Skeletal muscle tissue (tissue), 4 donors: ENCODE results near the gene SNAPC2. TPM values are rescaled to one million over a fixed set of nuclear protein-coding genes. Genes with fewer than 3 reads are reported as not detected.

Experiments
- H3K27ac ChIP-seq: one replicate; pipeline ENCODE4 v1.7.0; 2013; ENCODE audit warnings: mild to moderate bottlenecking, low read depth, low read length, inconsistent platforms
- H3K27me3 ChIP-seq, 3 donors: one replicate each; pipeline ENCODE4 v1.7.0; 2013; ENCODE audit warnings: low read length in 3 of 3; ENCODE audit not compliant: control insufficient read depth in 3 of 3, insufficient read depth in 3 of 3
- H3K36me3 ChIP-seq, 3 donors: one replicate each; pipeline ENCODE4 v1.7.0; 2013; ENCODE audit warnings: low read length in 3 of 3; ENCODE audit not compliant: control insufficient read depth in 3 of 3, insufficient read depth in 3 of 3
- H3K4me1 ChIP-seq, 3 donors: one replicate each; pipeline ENCODE4 v1.7.0; 2013; ENCODE audit warnings: low read length in 3 of 3, mild to moderate bottlenecking in 3 of 3; ENCODE audit not compliant: control insufficient read depth in 3 of 3, insufficient read depth in 3 of 3
- H3K4me3 ChIP-seq, 3 donors: one replicate each; pipeline ENCODE4 v1.7.0; 2013; ENCODE audit warnings: low read length in 3 of 3
- H3K9ac ChIP-seq, 3 donors: one replicate each; pipeline ENCODE4 v1.7.0; 2013; ENCODE audit warnings: low read length in 3 of 3, mild to moderate bottlenecking in 3 of 3, moderate library complexity in 2 of 3, low read depth in 1 of 3
- H3K9me3 ChIP-seq, 3 donors: one replicate each; pipeline ENCODE4 v1.7.0; 2013; ENCODE audit warnings: low read length in 3 of 3; ENCODE audit not compliant: control insufficient read depth in 3 of 3
- total RNA-seq: library from RNA; depleted of rRNA; stranded (reverse); fragments of >200 nt; gene quantifications from one replicate; pipeline ENCODE4 v1.2.3, GENCODE V29; 2014
- donor health status: Osteomylitis.

Gene SNAPC2
- total RNA-seq, 1 donor from 2014 or later, result 6.3 TPM

DNA sequence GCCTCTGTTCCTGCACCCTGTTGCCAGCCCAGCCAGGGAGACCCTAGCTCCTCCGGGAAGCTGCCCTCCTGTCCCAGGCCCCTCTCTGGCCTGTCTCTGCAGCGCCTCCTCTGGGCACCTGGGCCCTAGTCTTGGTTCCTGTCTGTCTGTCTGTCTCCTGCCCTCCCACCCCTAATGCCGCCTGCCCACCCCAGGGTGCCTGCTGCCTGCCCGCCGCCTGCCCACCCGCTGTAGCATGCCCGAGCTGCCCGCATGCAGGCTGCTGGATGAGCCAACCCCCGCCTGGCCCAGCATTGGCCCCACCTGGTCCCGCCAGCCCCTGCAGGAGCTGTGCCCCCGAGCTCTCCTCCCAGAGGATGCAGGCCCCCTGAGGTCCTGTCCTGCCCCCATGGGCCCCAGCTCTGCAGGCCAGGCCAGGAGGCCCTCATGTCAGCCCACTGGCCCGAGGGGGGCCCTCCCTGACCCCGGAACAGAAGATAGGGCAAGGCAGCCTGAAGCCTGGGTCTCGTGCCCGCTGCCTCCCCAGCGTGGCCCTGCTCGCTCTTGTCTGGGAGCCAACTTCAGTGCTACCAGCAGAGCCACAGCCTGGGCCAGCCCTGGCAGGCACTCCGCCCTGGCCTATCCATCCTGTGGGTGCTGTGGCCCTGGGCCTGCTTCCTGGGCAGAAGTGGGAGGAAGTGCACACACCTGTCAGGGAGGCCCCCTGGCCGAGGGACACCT, 11.2 kb upstream of the SNAPC2 start:
- Histone ChIP-seq H3K4me3 (no peak overlapping the region), H3K27ac (no peak overlapping the region), H3K4me1 (peaks cover 15 to 30% (median 16%) of the 10 kb centered on the region in 3 donors), H3K36me3 (peaks cover 39 to 48% (median 45%) of the 10 kb centered on the region in 3 donors), H3K9me3 (no peaks in the 10 kb centered on the region), H3K9ac (no peak overlapping the region), H3K27me3 (peaks cover 0 to 3% (median 0%) of the 10 kb centered on the region in 3 donors)

DNA sequence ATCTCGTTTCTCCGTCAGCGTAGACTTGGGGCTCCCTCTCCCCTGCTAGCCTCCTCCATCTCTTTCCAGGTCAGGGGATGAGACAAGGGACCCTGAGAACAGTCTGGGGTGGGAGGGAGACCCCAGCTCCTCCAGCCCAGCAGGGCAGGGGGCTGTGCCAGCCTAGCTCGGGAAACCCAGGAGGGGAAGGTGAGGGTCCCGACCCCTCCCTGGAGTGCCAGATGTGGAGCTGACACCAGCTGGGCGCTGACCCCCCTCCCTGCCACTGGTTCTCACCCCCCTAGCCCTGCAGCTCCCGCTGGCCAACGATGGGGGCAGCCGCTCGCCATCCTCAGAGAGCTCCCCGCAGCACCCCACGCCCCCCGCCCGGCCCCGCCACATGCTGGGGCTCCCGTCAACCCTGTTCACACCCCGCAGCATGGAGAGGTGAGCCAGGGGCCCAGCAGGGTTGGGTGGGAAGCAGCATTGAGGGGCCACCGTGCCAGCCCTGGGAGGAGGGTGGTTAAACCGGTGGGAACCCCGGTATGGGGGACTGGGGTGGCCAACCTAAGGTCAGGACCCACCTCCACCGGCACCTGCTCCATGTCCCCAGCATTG, 10.6 kb upstream of the SNAPC2 start:
- peaks cover 39 to 47% (median 44%) of the 10 kb centered on the region in 3 donors for H3K36me3 ChIP-seq
- H3K9ac ChIP-seq, result no peak overlapping the region
- peaks cover 0 to 6% (median 2%) of the 10 kb centered on the region in 3 donors for H3K27me3 ChIP-seq
- no peak overlapping the region for H3K4me3 ChIP-seq
- H3K9me3 ChIP-seq, result no peaks in the 10 kb centered on the region
- peaks cover 11 to 29% (median 14%) of the 10 kb centered on the region in 3 donors for H3K4me1 ChIP-seq
- H3K27ac ChIP-seq, result no peak overlapping the region

DNA sequence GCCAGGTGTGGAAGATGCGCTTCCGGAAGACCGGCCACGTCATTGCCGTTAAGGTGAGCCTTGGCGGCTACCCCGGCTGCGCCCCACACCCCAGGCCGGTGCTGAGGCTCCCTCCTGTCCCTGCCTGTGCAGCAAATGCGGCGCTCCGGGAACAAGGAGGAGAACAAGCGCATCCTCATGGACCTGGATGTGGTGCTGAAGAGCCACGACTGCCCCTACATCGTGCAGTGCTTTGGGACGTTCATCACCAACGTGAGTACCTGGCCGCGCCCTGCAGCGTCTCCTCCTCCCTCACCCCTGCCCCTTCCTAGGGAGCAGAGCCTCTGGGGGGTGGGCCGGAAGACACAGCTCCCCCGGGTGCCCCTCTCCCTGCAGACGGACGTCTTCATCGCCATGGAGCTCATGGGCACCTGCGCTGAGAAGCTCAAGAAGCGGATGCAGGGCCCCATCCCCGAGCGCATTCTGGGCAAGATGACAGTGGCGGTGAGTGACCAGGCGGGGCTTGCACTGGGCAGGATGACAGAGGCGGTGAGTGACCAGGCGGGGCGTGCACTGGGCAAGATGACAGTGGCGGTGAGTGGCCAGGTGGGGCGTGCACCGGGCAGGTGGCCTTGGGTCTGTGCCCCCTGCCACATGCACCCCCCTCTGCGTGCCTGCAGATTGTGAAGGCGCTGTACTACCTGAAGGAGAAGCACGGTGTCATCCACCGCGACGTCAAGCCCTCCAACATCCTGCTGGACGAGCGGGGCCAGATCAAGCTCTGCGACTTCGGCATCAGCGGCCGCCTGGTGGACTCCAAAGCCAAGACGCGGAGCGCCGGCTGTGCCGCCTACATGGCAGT, 9.6 kb upstream of the SNAPC2 start:
- Histone ChIP-seq H3K9me3 (no peaks in the 10 kb centered on the region), H3K9ac (no peak overlapping the region), H3K27ac (no peak overlapping the region), H3K4me1 (peaks cover 5 to 25% (median 7%) of the 10 kb centered on the region in 3 donors), H3K4me3 (no peak overlapping the region), H3K27me3 (peaks cover 3 to 16% (median 11%) of the 10 kb centered on the region in 3 donors), H3K36me3 (peaks cover 39 to 41% (median 41%) of the 10 kb centered on the region in 3 donors)

DNA sequence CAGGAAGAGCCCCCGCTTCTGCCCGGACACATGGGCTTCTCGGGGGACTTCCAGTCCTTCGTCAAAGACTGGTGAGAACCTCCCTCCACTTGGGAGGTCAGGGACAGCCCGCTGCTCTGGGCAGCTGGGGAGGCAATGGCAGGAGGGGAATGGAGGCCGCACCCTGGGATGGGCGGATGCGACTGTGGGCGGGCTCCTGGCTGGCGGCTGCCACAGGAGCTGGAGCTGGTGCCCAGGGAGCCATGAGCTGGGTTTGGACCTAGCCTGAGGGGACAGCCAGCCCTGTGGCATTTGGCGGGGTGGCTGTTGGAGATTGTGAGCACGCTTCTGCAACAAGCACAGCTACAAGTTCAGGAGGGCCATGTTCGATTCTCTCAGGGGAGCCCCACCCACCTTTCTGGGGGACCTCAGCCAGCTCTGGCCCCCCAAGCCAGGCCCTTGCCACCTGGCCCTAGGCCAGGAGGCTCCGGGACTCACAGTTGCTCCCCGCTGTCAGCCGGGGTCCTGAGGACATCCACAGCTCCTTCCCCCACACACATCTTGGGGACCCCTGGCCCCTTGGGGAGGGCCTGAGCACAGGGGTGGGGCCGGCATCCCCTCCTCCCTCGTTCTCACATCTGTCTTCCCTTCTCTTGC, 8.5 kb upstream of the SNAPC2 start:
- Histone ChIP-seq H3K36me3 (peaks cover 35% of the 10 kb centered on the region in 3 donors), H3K9ac (no peak overlapping the region), H3K9me3 (no peaks in the 10 kb centered on the region), H3K4me3 (no peak overlapping the region), H3K27ac (no peak overlapping the region), H3K27me3 (peaks cover 9 to 25% (median 17%) of the 10 kb centered on the region in 3 donors), H3K4me1 (peaks cover 9 to 20% (median 11%) of the 10 kb centered on the region in 3 donors)

DNA sequence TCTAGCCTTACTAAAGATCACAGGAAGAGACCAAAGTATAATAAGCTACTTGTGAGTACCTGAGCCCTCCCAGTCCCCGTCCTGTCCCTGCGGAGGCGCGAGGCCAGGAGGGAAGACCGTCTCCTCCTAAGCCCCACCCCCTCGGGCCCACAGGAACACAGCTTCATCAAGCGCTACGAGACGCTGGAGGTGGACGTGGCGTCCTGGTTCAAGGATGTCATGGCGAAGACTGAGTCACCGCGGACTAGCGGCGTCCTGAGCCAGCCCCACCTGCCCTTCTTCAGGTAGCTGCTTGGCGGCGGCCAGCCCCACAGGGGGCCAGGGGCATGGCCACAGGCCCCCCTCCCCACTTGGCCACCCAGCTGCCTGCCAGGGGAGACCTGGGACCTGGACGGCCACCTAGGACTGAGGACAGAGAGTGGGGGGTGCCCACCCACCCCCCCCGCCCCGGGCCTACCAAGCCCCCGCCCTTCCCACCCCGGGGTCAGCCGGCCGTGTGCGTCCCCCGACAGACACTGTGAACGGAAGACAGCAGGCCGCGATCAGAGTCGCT, 7.9 kb upstream of the SNAPC2 start:
- Histone ChIP-seq H3K27ac (no peak overlapping the region), H3K4me1 (peaks cover 13 to 21% (median 13%) of the 10 kb centered on the region in 3 donors), H3K27me3 (peaks cover 12 to 30% (median 21%) of the 10 kb centered on the region in 3 donors), H3K4me3 (no peak overlapping the region), H3K9me3 (no peaks in the 10 kb centered on the region), H3K9ac (no peak overlapping the region), H3K36me3 (peaks cover 32 to 33% (median 32%) of the 10 kb centered on the region in 3 donors)

DNA sequence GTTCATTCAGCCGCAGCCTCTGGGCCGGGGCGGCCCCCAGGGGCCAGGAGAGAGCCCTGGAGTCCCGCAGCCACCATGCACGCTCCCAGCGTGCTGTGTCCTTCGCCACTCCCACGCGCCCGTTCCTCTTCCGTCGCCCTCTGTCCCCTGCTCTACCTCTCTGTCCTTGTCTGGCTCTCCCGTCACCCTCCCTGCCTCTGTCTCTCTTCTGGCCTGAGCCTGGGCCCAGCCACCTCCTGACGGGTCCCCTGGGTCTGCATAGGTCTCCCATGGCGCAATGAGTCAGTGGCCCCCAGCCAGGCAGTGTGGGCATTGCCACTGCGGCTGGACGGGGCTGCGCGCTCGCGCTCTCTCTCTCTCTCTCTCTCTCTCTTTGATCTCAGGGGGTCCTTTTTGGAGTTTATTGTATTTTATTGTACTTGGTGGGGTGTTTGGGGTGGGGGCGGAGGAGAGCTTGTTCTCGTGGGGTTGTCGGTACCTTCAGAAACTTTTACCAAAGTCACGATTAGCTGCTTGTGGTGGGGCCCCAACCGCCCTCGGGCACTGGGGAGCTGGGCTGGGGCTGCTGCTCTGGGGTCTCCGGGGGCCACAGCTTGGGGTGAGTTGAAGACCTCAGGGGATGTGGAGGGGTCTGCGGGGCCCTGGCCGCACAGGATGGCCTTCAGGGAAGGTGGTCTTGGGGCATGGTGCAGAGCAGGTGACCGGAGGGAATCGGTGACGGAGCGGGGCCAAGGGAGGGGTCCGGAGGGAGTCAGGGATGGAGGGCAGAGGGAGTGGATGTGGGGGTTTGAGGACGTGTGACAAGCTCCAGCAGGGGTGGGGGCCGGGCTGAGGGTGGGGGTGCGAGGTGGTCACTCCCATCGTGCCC, 7.2 kb upstream of the SNAPC2 start:
- H3K9ac ChIP-seq, result no peak overlapping the region

DNA sequence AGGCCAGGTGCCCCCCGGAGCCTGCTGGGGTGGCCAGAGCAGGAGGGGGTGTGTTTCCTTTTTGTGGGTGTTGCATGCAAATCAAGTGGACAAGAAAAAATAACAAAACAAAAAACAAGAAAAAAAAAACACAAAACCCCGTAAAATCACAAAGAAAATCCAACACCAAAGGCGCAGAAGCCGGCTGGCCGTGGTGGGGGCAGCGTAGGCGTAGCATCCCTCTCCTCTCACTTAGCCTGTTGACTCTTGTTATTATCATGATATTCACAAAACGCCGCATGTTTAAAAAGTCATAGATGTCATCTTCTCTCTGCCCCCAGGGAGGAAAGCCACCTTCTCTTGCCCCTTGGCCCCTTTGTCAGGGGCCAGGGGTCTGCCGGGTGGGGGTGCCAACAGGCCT, 6.5 kb upstream of the SNAPC2 start:
- peaks cover 26 to 30% (median 29%) of the 10 kb centered on the region in 3 donors for H3K36me3 ChIP-seq
- no peak overlapping the region for H3K9ac ChIP-seq
- H3K27me3 ChIP-seq, result peaks cover 20 to 44% (median 28%) of the 10 kb centered on the region in 3 donors
- peaks cover 12 to 26% (median 20%) of the 10 kb centered on the region in 3 donors for H3K4me1 ChIP-seq
- H3K27ac ChIP-seq, result no peak overlapping the region
- H3K4me3 ChIP-seq, result no peak overlapping the region
- H3K9me3 ChIP-seq, result no peaks in the 10 kb centered on the region

More for the DNA sequence above, 7.2 kb upstream of the SNAPC2 start:
- Histone ChIP-seq H3K36me3 (peaks cover 29 to 31% (median 30%) of the 10 kb centered on the region in 3 donors), H3K9me3 (no peaks in the 10 kb centered on the region), H3K27me3 (peaks cover 18 to 37% (median 24%) of the 10 kb centered on the region in 3 donors), H3K4me1 (peaks cover 12 to 24% (median 19%) of the 10 kb centered on the region in 3 donors), H3K27ac (no peak overlapping the region), H3K4me3 (no peak overlapping the region)

DNA sequence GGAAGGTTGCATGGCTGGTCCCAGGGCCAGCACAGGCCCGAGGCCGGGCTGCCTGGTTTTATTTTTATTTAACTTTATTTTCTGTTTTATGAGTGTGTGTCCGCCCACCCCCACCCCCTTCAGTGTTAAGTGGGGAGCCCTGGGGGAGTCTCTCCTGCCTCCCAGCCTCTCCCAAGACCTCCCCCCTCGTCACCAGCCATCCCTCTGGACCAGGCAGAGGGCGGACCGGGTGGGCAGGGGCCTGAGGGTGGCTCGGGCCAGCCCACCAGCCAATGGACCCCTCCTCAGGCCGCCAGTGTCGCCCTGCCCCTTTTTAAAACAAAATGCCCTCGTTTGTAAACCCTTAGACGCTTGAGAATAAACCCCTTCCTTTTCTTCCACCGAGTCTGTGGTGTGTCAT, 6.0 kb upstream of the SNAPC2 start:
- H3K27ac ChIP-seq, result no peak overlapping the region
- no peaks in the 10 kb centered on the region for H3K9me3 ChIP-seq
- peaks cover 26 to 30% (median 29%) of the 10 kb centered on the region in 3 donors for H3K36me3 ChIP-seq
- H3K27me3 ChIP-seq, result peaks cover 20 to 49% (median 33%) of the 10 kb centered on the region in 3 donors
- no peak overlapping the region for H3K9ac ChIP-seq
- H3K4me1 ChIP-seq, result peaks cover 12 to 26% (median 20%) of the 10 kb centered on the region in 3 donors
- H3K4me3 ChIP-seq, result no peak overlapping the region
